H1 (cell line): ENCODE results near the gene AFAP1L1. TPM values are rescaled to one million over a fixed set of nuclear protein-coding genes. Genes with fewer than 3 reads are reported as not detected.

ENCODE experiments used
- CHD2 ChIP-seq: IDR thresholded peaks from 2 replicates; pipeline ENCODE4 v1.6.1; 2012; ENCODE audit warnings: low read length, improper control_type of control experiment
- JUN ChIP-seq: IDR thresholded peaks from 2 replicates; pipeline ENCODE4 v1.6.1; 2011; ENCODE audit warnings: low read depth, mild to moderate bottlenecking, improper control_type of control experiment, low read length
- SRF ChIP-seq: IDR thresholded peaks from 2 replicates; pipeline ENCODE4 v1.6.1; 2011; ENCODE audit warnings: mild to moderate bottlenecking, low read depth, low read length, moderate library complexity
- polyA plus RNA-seq, 7 experiments: library from polyadenylated mRNA; depleted of rRNA in 3 of 7; stranded (reverse) in 5 of 7; unstranded in 2 of 7; fragments of >200 nt in 5 of 7; fragments of 200-250 nt in 2 of 7; gene quantifications; 1 replicate in 5 of 7; 2 replicates in 1 of 7; 4 replicates in 1 of 7; pipeline versions ENCODE4 v1.2.1 to v1.2.3, GENCODE V29; 2011 to 2013; ENCODE audit warnings: missing spikeins in 2 of 7, mixed read lengths in 2 of 7
- total RNA-seq: library from RNA; stranded (reverse); fragmentation: NEBNext Ultra II Directional; extraction: Animal tissue kit (Norgen Biotek cat#: 25700); gene quantifications from 2 replicates; pipeline ENCODE4 v1.2.1, GENCODE V29; 2021

Gene AFAP1L1
- total and polyA plus RNA-seq, 2 of the 8 experiments (the other 6 are each of a cell fraction or from before 2014, with no cell fraction given), result 0.79 to 4.7 TPM

- no peak for TF ChIP-seq CHD2
- no peak for TF ChIP-seq SRF
- TF ChIP-seq JUN, result no peak
These were observed 17.6 kb downstream of the AFAP1L1 start (continued) for GRCh38 chr5:149289301-149289700.
